GM19238 (cell line): ENCODE results near the gene CNTNAP2.

Source experiments
- DNase-seq: peaks from one replicate; pipeline ENCODE4 v3.0.0; 2011; ENCODE audit warnings: low spot score; ENCODE audit not compliant: insufficient read length

The CNTNAP2 gene

GRCh38 chr7:146993764-146994163 is 877.2 kb downstream of the CNTNAP2 start:
- no peak for DNase-seq

- DNase-seq = no peak
These were observed 891.9 kb downstream of the CNTNAP2 start for GRCh38 chr7:147008530-147008929.

GRCh38 chr7:147012666-147013065 is 896.1 kb downstream of the CNTNAP2 start:
- DNase-seq = no peak

GRCh38 chr7:147013825-147014224 is 897.2 kb downstream of the CNTNAP2 start:
- no peak for DNase-seq

DNA sequence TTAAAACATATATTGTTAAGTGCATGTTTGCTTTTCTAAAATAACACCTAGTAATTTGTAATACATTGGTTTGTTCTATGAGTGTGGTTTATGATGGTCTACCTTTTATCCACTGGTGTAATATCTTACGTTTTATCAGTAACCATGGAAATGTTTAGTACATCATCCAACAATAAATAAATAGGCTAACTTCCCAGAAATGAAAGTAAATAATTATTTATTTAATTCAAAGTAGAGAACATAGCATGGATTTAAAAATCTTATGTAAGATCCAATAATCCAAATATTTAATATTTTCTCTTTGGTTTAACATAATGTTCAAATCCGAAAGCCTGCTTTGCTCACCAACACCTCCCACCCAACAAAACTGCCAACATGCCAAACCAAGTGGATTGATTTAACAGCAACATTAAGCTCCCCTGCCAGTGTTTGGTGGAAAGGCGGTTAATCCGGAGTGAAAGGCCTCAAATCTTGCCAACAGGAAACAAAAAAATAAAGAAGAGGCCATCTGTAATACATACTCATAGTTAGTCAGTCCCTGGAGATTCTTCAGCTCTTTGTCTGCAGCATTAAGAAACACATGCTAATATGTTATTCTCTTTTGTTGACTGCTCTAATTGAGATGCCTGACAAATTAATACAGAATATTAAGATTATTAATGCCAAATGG is 897.8 kb downstream of the CNTNAP2 start:
- no peak for DNase-seq

DNA sequence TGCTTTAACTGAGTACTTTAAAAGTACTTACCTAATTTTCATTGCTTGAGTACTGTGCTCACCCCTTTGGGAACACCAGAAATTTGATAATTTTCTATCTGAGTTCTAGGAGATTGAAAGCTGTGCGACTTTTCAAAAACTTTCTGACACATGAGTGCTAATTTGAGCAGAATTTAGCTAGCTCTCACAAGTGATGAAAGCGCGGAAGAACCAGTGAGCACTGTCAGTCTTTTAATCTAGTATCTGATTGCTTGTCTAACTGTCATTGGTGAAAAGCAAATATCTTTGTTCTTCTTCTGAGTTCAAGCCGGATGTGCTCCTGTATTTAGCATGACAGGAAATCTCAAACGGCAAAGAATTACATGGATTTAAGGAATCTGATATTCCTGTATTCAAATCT is 899.4 kb downstream of the CNTNAP2 start:
- DNase-seq = no peak

- DNase-seq = no peak
These were observed 905.5 kb downstream of the CNTNAP2 start for GRCh38 chr7:147022056-147022455.

- no peak for DNase-seq
These were observed 906.8 kb downstream of the CNTNAP2 start for GRCh38 chr7:147023440-147023839.

GRCh38 chr7:147029953-147030352 is 913.4 kb downstream of the CNTNAP2 start:
- no peak for DNase-seq

GRCh38 chr7:147033641-147034040 is 917.0 kb downstream of the CNTNAP2 start:
- DNase-seq = no peak

- DNase-seq = no peak
These were observed 924.8 kb downstream of the CNTNAP2 start for GRCh38 chr7:147041438-147041837.

- DNase-seq = no peak
These were observed 928.3 kb downstream of the CNTNAP2 start for GRCh38 chr7:147044941-147045340.

DNA sequence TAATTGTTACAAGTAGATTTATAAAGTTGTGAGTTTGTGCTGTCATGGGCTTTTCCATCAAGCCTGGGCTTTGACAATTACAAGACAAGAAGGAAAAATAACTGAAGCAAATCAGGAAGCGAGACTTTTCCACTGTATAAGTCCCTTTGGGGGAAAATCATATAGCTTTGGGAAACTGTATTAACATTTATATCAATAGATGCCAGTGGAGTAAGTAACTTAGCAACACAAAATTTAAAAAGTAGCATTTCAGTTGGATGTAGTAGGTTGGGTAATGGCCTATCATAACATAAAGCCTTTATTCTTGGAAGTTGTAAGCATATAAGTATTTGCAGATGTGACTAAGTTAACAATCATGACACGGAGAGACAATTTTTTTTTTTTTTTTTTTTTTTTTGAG is 931.1 kb downstream of the CNTNAP2 start:
- no peak for DNase-seq

DNA sequence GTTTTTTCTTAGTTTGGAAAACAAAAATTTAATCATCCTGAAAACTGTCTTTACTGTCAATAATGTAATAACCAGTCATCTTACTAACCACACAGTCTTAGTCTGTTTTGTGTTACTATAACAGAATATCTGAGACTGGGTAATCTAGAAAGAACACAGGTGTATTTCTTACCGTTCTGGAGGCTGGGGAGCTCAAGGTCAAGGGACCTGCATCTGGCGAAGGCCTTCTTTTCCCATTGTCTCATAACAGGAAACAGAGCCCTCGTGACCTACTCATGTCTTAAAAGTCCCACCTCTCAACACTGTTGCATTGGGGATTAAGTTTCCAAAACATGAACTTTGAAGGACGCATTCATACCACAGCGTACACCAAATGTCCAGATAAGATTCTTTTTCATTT is 932.3 kb downstream of the CNTNAP2 start:
- no peak for DNase-seq

DNA sequence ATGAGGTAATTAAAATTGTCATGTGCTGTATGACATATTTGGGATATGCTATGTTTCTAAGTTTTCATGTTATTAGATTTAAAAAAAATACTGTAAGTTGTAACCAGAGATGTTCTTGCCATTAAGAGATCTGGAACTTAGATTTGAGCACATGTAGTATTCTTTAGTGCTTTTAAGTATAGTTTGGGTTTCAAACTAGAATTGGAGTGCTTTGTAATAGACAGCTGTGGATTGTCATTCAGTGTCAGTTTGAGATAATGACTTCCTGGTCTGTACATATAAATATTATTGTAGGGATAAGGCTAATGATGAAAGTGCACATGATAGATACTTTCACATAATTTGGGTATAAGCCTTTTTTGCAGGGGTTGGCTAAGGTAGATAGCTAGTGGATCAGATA is 936.2 kb downstream of the CNTNAP2 start:
- DNase-seq = no peak

DNA sequence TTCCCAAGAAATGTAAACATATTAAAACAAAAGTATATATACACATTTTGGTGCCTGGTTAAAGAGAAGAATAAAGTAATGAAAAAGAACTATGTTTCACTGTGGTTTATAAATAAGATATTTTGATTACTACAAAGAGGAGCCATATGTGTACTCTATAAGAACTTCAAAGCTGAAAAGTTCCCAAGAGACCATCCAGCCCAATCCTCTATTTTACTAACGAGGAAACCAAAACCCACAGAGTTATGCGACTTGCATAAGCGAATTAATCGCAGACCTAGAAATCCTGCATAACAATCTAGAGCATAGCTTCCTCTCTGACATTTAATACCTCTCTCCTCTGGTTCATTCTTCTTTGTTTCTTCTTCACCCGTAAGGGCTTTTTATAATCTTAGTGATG is 937.1 kb downstream of the CNTNAP2 start:
- no peak for DNase-seq

- no peak for DNase-seq
These were observed 943.5 kb downstream of the CNTNAP2 start for GRCh38 chr7:147060070-147060469.

DNA sequence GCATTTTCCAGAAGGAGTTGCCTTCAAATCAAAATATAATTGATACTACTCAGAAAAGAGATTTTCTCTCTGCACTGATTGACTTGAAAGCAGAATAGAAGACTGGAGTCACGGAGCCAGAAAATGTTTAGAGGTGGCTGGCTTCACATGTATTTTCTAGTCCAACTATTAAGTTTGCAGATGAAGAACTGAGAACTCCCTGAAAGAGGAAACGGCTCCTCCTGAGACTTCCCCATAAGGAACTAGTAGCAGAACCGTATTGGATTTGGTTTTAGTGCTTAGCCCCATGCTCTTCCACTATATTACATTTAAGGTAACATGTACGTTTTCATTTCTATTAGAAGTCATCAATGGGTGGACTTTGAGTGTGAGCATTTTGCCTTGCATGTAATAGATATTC is 946.3 kb downstream of the CNTNAP2 start:
- DNase-seq = no peak

- no peak for DNase-seq
These were observed 952.2 kb downstream of the CNTNAP2 start for GRCh38 chr7:147068842-147069241.

DNA sequence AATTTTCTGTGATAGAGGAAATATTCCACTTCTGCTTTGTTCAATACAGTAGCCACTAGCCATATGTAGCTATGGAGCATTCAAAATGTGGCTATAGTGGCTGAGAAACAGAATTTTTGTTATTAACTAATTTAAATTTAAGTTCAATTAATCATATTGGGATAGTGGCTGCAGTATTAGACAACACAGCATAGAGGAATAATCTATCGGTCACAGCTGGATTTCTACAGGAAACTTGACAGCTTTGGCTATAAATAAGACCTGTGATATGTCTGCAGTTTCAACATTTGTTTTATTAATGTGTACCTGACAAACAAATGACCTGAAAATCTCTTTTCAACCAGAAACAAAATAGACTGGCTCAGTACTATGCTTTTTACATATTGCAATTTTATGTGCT is 953.2 kb downstream of the CNTNAP2 start:
- DNase-seq = no peak

DNA sequence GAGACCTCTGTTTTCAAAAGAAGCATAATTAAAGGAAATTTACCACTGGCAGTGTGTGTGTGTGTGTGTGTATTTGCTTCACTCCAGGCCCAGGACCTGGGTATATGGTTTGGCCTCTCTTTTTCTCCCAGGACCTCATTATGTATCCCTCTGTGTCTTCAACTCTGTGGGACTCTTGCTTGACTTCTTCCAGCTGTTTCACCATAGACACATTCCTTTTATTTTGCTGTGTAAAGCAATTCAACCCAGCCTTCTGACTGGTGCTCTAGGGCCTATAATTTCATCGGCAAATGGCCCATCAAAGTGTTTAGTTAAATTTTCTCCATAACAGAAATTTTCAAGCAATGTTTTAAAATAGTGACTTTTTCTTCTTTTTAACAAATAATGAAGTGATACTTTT is 954.3 kb downstream of the CNTNAP2 start:
- no peak for DNase-seq

- DNase-seq = no peak
These were observed 954.9 kb downstream of the CNTNAP2 start for GRCh38 chr7:147071536-147071935.

- no peak for DNase-seq
These were observed 961.7 kb downstream of the CNTNAP2 start for GRCh38 chr7:147078312-147078711.

GRCh38 chr7:147079083-147079482 is 962.5 kb downstream of the CNTNAP2 start:
- no peak for DNase-seq
